HG03108 (cell line): ENCODE measurements around the gene KNTC1.
"Not testable (repeated sequence)": the region's sequence is repeated elsewhere in the genome, so short reads cannot be mapped to it uniquely, and the experiment has no call there.

Experiments used
- ATAC-seq: cut with Tn5 transposase; IDR thresholded peaks from one replicate; pipeline ENCODE4 v1.9.1; 2021; ENCODE audit warnings: moderate library complexity; ENCODE audit not compliant: unreplicated experiment

KNTC1 gene

GRCh38 chr12:122635471-122635870 lies 108.4 kb downstream of the KNTC1 start:
- ATAC-seq: no peak

GRCh38 chr12:122643207-122643805 lies 116.3 kb downstream of the KNTC1 start:
- no peak for ATAC-seq

- peak; percentile 88 for ATAC-seq
These were observed 119.6 kb downstream of the KNTC1 start for GRCh38 chr12:122646517-122647217.

GRCh38 chr12:122651520-122652224 lies 124.6 kb downstream of the KNTC1 start:
- no peak for ATAC-seq

- not testable (repeated sequence) for ATAC-seq
These were observed 126.2 kb downstream of the KNTC1 start for GRCh38 chr12:122653291-122653690.

- ATAC-seq: no peak
These were observed 129.2 kb downstream of the KNTC1 start for GRCh38 chr12:122656298-122656697.

GRCh38 chr12:122659579-122659978 lies 132.5 kb downstream of the KNTC1 start:
- ATAC-seq: no peak

- ATAC-seq: no peak
These were observed 134.2 kb downstream of the KNTC1 start for GRCh38 chr12:122661246-122661645.

- no peak for ATAC-seq
These were observed 134.9 kb downstream of the KNTC1 start for GRCh38 chr12:122661938-122662337.

GRCh38 chr12:122665349-122665748 lies 138.3 kb downstream of the KNTC1 start:
- no peak for ATAC-seq

- no peak for ATAC-seq
These were observed 138.7 kb downstream of the KNTC1 start for GRCh38 chr12:122665759-122666158.

- no peak for ATAC-seq
These were observed 141.2 kb downstream of the KNTC1 start for GRCh38 chr12:122668268-122668667.

- ATAC-seq: no peak
These were observed 142.5 kb downstream of the KNTC1 start for GRCh38 chr12:122669397-122670070.

- ATAC-seq: no peak
These were observed 145.5 kb downstream of the KNTC1 start for GRCh38 chr12:122672515-122672914.
